Peyer's patch (tissue), 4 donors: ENCODE data around the gene NAGPA.

Experiments
- CTCF ChIP-seq, 6 experiments: fragments of 450-650 bp in 4 of 6; fragments of 200-600 bp in 2 of 6; sonication (generic) in 1 of 6; IDR thresholded peaks; one replicate each; pipeline ENCODE4 v1.5.1; 2017 to 2019; ENCODE audit warnings: antibody characterized with exemption in 6 of 6, mild to moderate bottlenecking in 3 of 6, moderate library complexity in 1 of 6
- POLR2A ChIP-seq, 2 donors: fragments of 450-650 bp; IDR thresholded peaks; one replicate each; pipeline ENCODE4 v1.5.1; 2017; ENCODE audit warnings: antibody characterized with exemption in 2 of 2, mild to moderate bottlenecking in 2 of 2, moderate library complexity in 2 of 2

DNA sequence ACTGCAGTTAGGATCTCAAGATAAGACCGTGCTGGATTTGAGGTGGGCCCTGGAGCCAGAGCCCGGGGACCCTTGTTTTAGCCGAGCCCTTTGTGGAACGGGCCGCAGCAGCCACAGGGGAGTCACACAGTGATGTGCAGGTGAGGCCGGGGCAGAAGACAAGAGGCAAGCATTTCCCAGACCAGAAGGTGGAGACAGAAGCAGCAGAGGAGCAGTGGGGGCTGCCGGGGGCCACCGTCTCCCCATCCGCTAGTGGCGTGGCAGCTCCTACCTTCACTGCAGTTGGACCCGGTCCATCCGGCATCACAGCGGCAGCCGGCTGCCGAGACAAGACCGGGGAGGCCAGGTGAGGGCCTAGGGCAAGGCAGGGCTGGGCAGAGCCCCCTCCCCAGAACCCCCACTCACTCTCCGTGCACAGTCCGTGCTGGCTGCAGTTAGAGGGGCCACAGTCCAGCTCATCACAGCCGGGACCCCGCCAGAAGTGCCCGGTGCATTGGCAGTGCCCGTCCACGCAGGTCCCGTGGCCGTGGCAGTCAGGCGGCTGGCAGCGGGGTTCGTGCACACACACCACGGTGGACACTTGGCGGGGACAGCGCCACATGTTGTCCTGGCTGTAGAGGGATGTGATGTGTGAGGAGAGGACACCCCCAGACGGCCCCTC lies 6.0 kb downstream of the NAGPA start:
- TF ChIP-seq CTCF (IDR thresholded peaks at IDR 0.05) (no peak), POLR2A (IDR thresholded peaks at IDR 0.05) (no peak)
